VCaP (cell line): ENCODE measurements around the gene FSTL4.

Experiments used
- H3K27ac ChIP-seq: fragments of 450-650 bp; 2 replicates; pipeline ENCODE4 v1.5.1; 2017
- TF ChIP-seq, protein P1 (sequence below): fragments of 450-650 bp; conservative IDR thresholded peaks from 2 replicates; pipeline ENCODE4 v1.5.1; 2017; ENCODE audit warnings: mild to moderate bottlenecking, moderate library complexity

Gene FSTL4

GRCh38 chr5:133277744-133278143, 334.6 kb downstream of the FSTL4 start:
- no peak overlapping the region for H3K27ac ChIP-seq
- TF ChIP-seq, protein P1, sequence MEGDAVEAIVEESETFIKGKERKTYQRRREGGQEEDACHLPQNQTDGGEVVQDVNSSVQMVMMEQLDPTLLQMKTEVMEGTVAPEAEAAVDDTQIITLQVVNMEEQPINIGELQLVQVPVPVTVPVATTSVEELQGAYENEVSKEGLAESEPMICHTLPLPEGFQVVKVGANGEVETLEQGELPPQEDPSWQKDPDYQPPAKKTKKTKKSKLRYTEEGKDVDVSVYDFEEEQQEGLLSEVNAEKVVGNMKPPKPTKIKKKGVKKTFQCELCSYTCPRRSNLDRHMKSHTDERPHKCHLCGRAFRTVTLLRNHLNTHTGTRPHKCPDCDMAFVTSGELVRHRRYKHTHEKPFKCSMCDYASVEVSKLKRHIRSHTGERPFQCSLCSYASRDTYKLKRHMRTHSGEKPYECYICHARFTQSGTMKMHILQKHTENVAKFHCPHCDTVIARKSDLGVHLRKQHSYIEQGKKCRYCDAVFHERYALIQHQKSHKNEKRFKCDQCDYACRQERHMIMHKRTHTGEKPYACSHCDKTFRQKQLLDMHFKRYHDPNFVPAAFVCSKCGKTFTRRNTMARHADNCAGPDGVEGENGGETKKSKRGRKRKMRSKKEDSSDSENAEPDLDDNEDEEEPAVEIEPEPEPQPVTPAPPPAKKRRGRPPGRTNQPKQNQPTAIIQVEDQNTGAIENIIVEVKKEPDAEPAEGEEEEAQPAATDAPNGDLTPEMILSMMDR: no peak

DNA sequence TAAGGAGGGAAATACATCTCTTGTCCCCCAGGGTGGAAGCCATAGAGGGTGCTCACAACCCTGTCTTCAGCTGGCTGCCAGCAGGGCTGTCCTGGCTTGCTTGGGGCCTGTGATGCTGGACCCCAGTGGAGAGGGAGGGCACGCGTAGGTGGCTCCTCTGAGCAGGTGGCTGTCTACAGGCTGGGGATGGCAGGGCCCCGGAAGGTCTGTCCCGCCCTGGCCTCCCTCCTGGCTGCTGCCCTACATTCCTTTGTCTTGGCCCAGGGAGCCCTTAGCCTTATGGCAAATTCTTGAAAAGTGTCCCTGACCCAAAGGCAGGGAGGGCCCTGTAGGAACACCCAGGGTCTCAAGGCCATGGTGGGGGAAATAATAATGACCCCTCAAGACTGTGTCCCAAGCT, 336.2 kb downstream of the FSTL4 start:
- TF ChIP-seq, protein P1: no peak

DNA sequence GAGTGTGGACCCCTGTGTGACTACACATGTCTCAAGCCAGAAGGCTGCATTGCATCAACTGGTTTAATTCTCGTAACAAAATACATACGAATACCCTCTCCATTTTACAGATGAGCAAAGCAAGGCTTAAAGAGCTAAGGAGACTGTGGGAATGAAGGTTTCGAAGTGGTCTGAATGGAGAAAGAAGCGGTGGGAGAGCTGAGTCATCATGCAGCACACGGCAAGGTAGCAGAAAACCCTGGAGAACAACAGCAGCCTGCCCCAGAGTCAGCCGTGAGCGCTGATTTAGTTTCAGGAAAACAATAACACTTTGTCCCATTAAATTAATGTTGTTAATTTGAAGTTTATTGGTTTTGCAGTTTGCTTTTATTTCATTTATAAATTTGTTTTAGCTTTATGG, 336.7 kb downstream of the FSTL4 start:
- TF ChIP-seq, protein P1: no peak
- H3K27ac ChIP-seq: no peak overlapping the region

More for the DNA sequence above, 336.2 kb downstream of the FSTL4 start:
- no peak overlapping the region for H3K27ac ChIP-seq

DNA sequence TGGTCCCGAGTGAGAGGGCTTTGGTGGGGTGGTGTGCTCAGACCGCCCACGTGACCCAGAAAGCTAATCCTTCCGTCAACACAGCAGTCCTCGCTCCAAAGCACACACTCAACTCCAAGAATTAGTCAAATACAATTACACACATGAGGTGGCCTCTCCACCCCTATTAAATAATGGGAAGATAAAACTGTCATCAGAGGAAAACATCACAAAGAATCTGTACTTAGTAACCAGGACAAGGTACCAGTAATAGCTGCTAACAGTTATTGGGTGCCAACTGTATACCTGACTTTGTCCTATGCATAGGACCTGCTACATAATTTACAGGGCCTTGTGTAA, 337.8 kb downstream of the FSTL4 start:
- no peak overlapping the region for H3K27ac ChIP-seq
- TF ChIP-seq, protein P1: no peak

GRCh38 chr5:133273661-133274596, 338.4 kb downstream of the FSTL4 start:
- TF ChIP-seq, protein P1: no peak
- no peak overlapping the region for H3K27ac ChIP-seq

DNA sequence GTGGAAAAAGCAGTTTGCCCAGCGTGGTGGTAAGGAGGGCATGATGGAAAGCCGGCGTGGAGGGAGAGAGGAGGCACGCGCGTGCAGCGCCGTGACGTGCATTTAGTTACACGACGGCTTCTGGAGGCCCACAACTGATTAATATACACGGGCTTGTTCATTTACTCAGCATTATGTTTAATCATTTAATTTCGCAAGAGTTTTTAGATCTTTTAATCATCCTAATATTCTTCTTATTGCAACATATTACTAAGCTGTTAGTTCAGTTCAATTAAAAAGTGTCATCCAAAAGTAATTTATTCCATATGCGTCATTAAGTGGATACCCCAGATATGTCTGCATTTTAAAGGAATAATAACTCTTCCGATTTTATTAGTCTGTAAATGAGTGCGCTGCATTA, 340.0 kb downstream of the FSTL4 start:
- TF ChIP-seq, protein P1: no peak
- H3K27ac ChIP-seq: no peak overlapping the region

- TF ChIP-seq, protein P1: no peak
- no peak overlapping the region for H3K27ac ChIP-seq
These were observed 340.7 kb downstream of the FSTL4 start for GRCh38 chr5:133271606-133272005.
